PC-3 (cell line): ENCODE results near the gene BAZ1A. TPM values are rescaled to one million over a fixed set of nuclear protein-coding genes. Genes with fewer than 3 reads are reported as not detected.

ENCODE experiments used
- ATAC-seq: fragments of 200-7000 bp; cut with Tn5 transposase; 2 replicates; pipeline ENCODE4 v1.9.1; 2020; ENCODE audit warnings: mild to moderate bottlenecking, moderate library complexity
- BruUV-seq: library from RNA; stranded (reverse); fragments of 400-500 nt; replicated peaks from 2 replicates; lab custom pipeline; 2021; lab: Mats Ljungman, UMichigan
- CTCF ChIA-PET: fragments of 300-600 bp; sonication (Branson Sonifier 250); formaldehyde crosslinking; loops from one replicate; lab custom pipeline; 2022; ENCODE audit warnings: antibody characterized with exemption; lab: Charles Lee
- POLR2A ChIA-PET: fragments of 300-600 bp; sonication (Branson Sonifier 250); formaldehyde crosslinking; loops from one replicate; lab custom pipeline; 2022; ENCODE audit warnings: antibody characterized with exemption; ENCODE audit not compliant: unreplicated experiment; lab: Charles Lee
- DNase-seq: peaks from one replicate; pipeline ENCODE4 v3.0.0-alpha.2; 2015
- H2AFZ ChIP-seq: fragments of 300-600 bp; sonication (generic); 2 replicates; pipeline ENCODE4 v1.6.0; 2016; ENCODE audit warnings: antibody characterized with exemption, low read length
- H3F3A ChIP-seq: fragments of 300-600 bp; sonication (generic); one replicate; pipeline ENCODE4 v1.6.0; 2017; ENCODE audit warnings: antibody characterized with exemption, low read length, control low read depth, mild to moderate bottlenecking; ENCODE audit not compliant: unreplicated experiment
- H3K27ac ChIP-seq: fragments of 300-600 bp; sonication (generic); 2 replicates; pipeline ENCODE4 v1.5.1; 2016; ENCODE audit warnings: mild to moderate bottlenecking, low read length
- H3K27me3 ChIP-seq: fragments of 300-600 bp; sonication (generic); 2 replicates; pipeline ENCODE4 v1.6.1; 2016; ENCODE audit warnings: low read length, mixed read lengths
- H3K36me3 ChIP-seq: fragments of 300-600 bp; sonication (generic); 2 replicates; pipeline ENCODE4 v1.6.1; 2016; ENCODE audit warnings: low read depth, mixed run types, low read length, mixed read lengths
- H3K4me1 ChIP-seq: fragments of 300-600 bp; sonication (generic); 2 replicates; pipeline ENCODE4 v1.5.1; 2016; ENCODE audit warnings: low read length; ENCODE audit not compliant: insufficient read depth
- H3K4me2 ChIP-seq: fragments of 300-600 bp; sonication (generic); 2 replicates; pipeline ENCODE4 v1.6.0; 2016; ENCODE audit warnings: low read length
- H3K4me3 ChIP-seq: fragments of 300-600 bp; sonication (generic); 2 replicates; pipeline ENCODE4 v1.5.1; 2016; ENCODE audit warnings: mild to moderate bottlenecking, low read length, mixed read lengths
- H3K79me2 ChIP-seq: fragments of 300-600 bp; sonication (generic); 2 replicates; pipeline ENCODE4 v1.6.1; 2017; ENCODE audit warnings: low read length, mixed read lengths
- H3K9ac ChIP-seq: fragments of 300-600 bp; sonication (generic); 2 replicates; pipeline ENCODE4 v1.6.0; 2016; ENCODE audit warnings: mild to moderate bottlenecking, low read length
- H3K9me2 ChIP-seq: fragments of 300-600 bp; sonication (generic); replicated peaks from 2 replicates; pipeline ENCODE4 v1.6.1; 2016; ENCODE audit warnings: mixed run types, low read length, mixed read lengths
- H3K9me3 ChIP-seq: fragments of 300-600 bp; sonication (generic); 2 replicates; pipeline ENCODE4 v1.6.1; 2016; ENCODE audit warnings: low read length, mixed read lengths
- H4K20me1 ChIP-seq: fragments of 300-600 bp; sonication (generic); 2 replicates; pipeline ENCODE4 v1.6.1; 2016; ENCODE audit warnings: low read length, mixed read lengths
- CTCF ChIP-seq: fragments of 300-600 bp; sonication (generic); conservative IDR thresholded peaks from 2 replicates; pipeline ENCODE4 v1.5.1; 2017; ENCODE audit warnings: antibody characterized with exemption, low read depth, mild to moderate bottlenecking, low read length
- EZH2 ChIP-seq: fragments of 300-600 bp; sonication (generic); IDR thresholded peaks from one replicate; pipeline ENCODE4 v1.6.1; 2017; ENCODE audit warnings: antibody characterized with exemption, mild to moderate bottlenecking, low read length; ENCODE audit not compliant: unreplicated experiment
- EZH2phosphoT487 ChIP-seq: fragments of 300-600 bp; sonication (generic); IDR thresholded peaks from 2 replicates; pipeline ENCODE4 v1.6.1; 2018; ENCODE audit warnings: mild to moderate bottlenecking, antibody characterized with exemption, low read length, borderline replicate concordance
- intact Hi-C: fragments of 100-400 bp; cut with micrococcal nuclease; formaldehyde crosslinking; loops from 2 replicates; pipeline ENCODE4 v1.9.0; 2023
- total RNA-seq: library from RNA; depleted of rRNA; stranded (reverse); fragments of >200 nt; gene quantifications from 2 replicates; pipeline ENCODE4 v1.2.3, GENCODE V29; 2014

BAZ1A gene
- total RNA-seq, 1 experiment from 2014 or later = 24.7 TPM

GRCh38 chr14:34782031-34782430 lies 93.1 kb downstream of the BAZ1A start:
- Histone ChIP-seq H3K4me3 (no peak overlapping the region), H3F3A (no peaks in the 10 kb centered on the region), H4K20me1 (no peaks in the 10 kb centered on the region), H3K4me2 (no peak overlapping the region), H2AFZ (no peak overlapping the region), H3K27me3 (no peaks in the 10 kb centered on the region), H3K9ac (no peak overlapping the region), H3K9me2 (no peaks in the 10 kb centered on the region), H3K27ac (no peak overlapping the region), H3K4me1 (peaks cover 9% of the 10 kb centered on the region; the same call in 1 of the 2 replicates), H3K36me3 (peaks cover 25% of the 10 kb centered on the region; the same call in 1 of the 2 replicates), H3K9me3 (no peaks in the 10 kb centered on the region), H3K79me2 (no peaks in the 10 kb centered on the region)
- ChIA-PET CTCF (no interaction called here), POLR2A (no interaction called here)
- intact Hi-C loops = no loop called here
- TF ChIP-seq EZH2phosphoT487 (no peak), EZH2 (no peak), CTCF (no peak)
- ATAC-seq = no peak
- DNase-seq = no peak
- BruUV-seq = no TSS peak

GRCh38 chr14:34781242-34781641 lies 93.9 kb downstream of the BAZ1A start:
- ChIA-PET POLR2A (no interaction called here), CTCF (no interaction called here)
- Histone ChIP-seq H3K4me2 (no peak overlapping the region), H2AFZ (no peak overlapping the region), H3K9me3 (no peaks in the 10 kb centered on the region), H3K4me3 (no peak overlapping the region), H3K27ac (peak overlapping the region; percentile 19; the same call in 1 of the 2 replicates), H3K9ac (no peak overlapping the region), H3K79me2 (no peaks in the 10 kb centered on the region), H3K27me3 (no peaks in the 10 kb centered on the region), H3F3A (no peaks in the 10 kb centered on the region), H3K36me3 (peaks cover 26% of the 10 kb centered on the region; the same call in 1 of the 2 replicates), H3K4me1 (peaks cover 9% of the 10 kb centered on the region; the same call in 1 of the 2 replicates), H3K9me2 (no peaks in the 10 kb centered on the region), H4K20me1 (no peaks in the 10 kb centered on the region)
- DNase-seq (peak; percentile 69), ATAC-seq (peak; percentile 76)
- intact Hi-C loops = no loop called here
- no TSS peak for BruUV-seq
- no peak for TF ChIP-seq CTCF
- TF ChIP-seq EZH2 = no peak
- TF ChIP-seq EZH2phosphoT487 = no peak

- BruUV-seq = no TSS peak
- ATAC-seq = no peak
- TF ChIP-seq EZH2phosphoT487 = no peak
- TF ChIP-seq CTCF = no peak
- no peak for TF ChIP-seq EZH2
- no peaks in the 10 kb centered on the region for H4K20me1 ChIP-seq
- H3K9me3 ChIP-seq = no peaks in the 10 kb centered on the region
- peaks cover 32% of the 10 kb centered on the region for H3K36me3 ChIP-seq
- no peak overlapping the region for H3K27ac ChIP-seq
- H2AFZ ChIP-seq = no peak overlapping the region
- H3K4me2 ChIP-seq = no peak overlapping the region
- H3K4me1 ChIP-seq = peaks cover 9% of the 10 kb centered on the region; the same call in 1 of the 2 replicates
- H3F3A ChIP-seq = no peaks in the 10 kb centered on the region
- no peak overlapping the region for H3K4me3 ChIP-seq
- intact Hi-C loops = no loop called here
- no peaks in the 10 kb centered on the region for H3K27me3 ChIP-seq
- CTCF ChIA-PET = no interaction called here
- no peaks in the 10 kb centered on the region for H3K79me2 ChIP-seq
- POLR2A ChIA-PET = interaction anchor here (0.6 kb wide), 1 partner anchor 835 kb away, joined by 3 read pairs; no protein-coding TSS in a partner anchor
- no peak overlapping the region for H3K9ac ChIP-seq
- no peaks in the 10 kb centered on the region for H3K9me2 ChIP-seq
- DNase-seq = no peak
These were observed 94.5 kb downstream of the BAZ1A start for GRCh38 chr14:34780646-34781045.
